ENCODE data around the gene IER3.
"Not testable (repeated sequence)": the region's sequence is repeated elsewhere in the genome, so short reads cannot be mapped to it uniquely, and the experiment has no call there.

The IER3 gene

GRCh38 chr6:30722280-30723112 lies 21.9 kb downstream of the IER3 start:
- DNase-seq (ENCODE audit: low spot score) = peak; percentile 63
- in situ Hi-C loops (cut with MboI; ENCODE audit: low pct_unique_long_range_greater_than_20kb, low sequenced_read_pairs, unreplicated experiment) = no loop called here
- peak; percentile 92 for TF ChIP-seq CTCF (IDR thresholded peaks at IDR 0.05; ENCODE audit: extremely low read depth, insufficient read depth, missing control alignments)

- DNase-seq (ENCODE audit: low spot score); in situ Hi-C loops (cut with MboI; ENCODE audit: low pct_unique_long_range_greater_than_20kb, low sequenced_read_pairs, unreplicated experiment): not testable (repeated sequence)
Observed at GRCh38 chr6:30722025-30722279, 22.4 kb downstream of the IER3 start.

GRCh38 chr6:30721198-30722024 lies 22.9 kb downstream of the IER3 start:
- DNase-seq (ENCODE audit: low spot score) = peak; percentile 94
- in situ Hi-C loops (cut with MboI; ENCODE audit: low pct_unique_long_range_greater_than_20kb, low sequenced_read_pairs, unreplicated experiment) = no loop called here
- peak; percentile 20 for TF ChIP-seq CTCF (IDR thresholded peaks at IDR 0.05; ENCODE audit: extremely low read depth, insufficient read depth, missing control alignments)

GRCh38 chr6:30720738-30721197 lies 23.6 kb downstream of the IER3 start:
- DNase-seq (ENCODE audit: low spot score) = peak; percentile 52
- in situ Hi-C loops (cut with MboI; ENCODE audit: low pct_unique_long_range_greater_than_20kb, low sequenced_read_pairs, unreplicated experiment) = no loop called here
- TF ChIP-seq CTCF (IDR thresholded peaks at IDR 0.05; ENCODE audit: extremely low read depth, insufficient read depth, missing control alignments) = no peak

GRCh38 chr6:30719791-30720737 lies 24.3 kb downstream of the IER3 start, which contains the start of gene TUBB:
Gene TUBB, plus strand, starts transcription at chr6:30720352. Its CDS starts 155 bp downstream, at chr6:30720507.
- in situ Hi-C loops (cut with MboI; ENCODE audit: low pct_unique_long_range_greater_than_20kb, low sequenced_read_pairs, unreplicated experiment) = no loop called here
- TF ChIP-seq CTCF (IDR thresholded peaks at IDR 0.05; ENCODE audit: extremely low read depth, insufficient read depth, missing control alignments) = no peak

GRCh38 chr6:30719356-30719755 lies 25.0 kb downstream of the IER3 start:
- DNase-seq (ENCODE audit: low spot score) = no peak
- in situ Hi-C loops (cut with MboI; ENCODE audit: low pct_unique_long_range_greater_than_20kb, low sequenced_read_pairs, unreplicated experiment) = no loop called here
- TF ChIP-seq CTCF (IDR thresholded peaks at IDR 0.05; ENCODE audit: extremely low read depth, insufficient read depth, missing control alignments) = no peak

More at GRCh38 chr6:30719791-30720737, 24.3 kb downstream of the IER3 start, which contains the start of gene TUBB:
- peak; percentile 92 for DNase-seq (ENCODE audit: low spot score)

- DNase-seq (ENCODE audit: low spot score); in situ Hi-C loops (cut with MboI; ENCODE audit: low pct_unique_long_range_greater_than_20kb, low sequenced_read_pairs, unreplicated experiment): not testable (repeated sequence)
Observed at GRCh38 chr6:30717845-30718720, 26.3 kb downstream of the IER3 start.

All from GM13977 (cell line).